Vagina (tissue), 2 donors: ENCODE results near the gene SUGCT. TPM values are rescaled to one million over a fixed set of nuclear protein-coding genes. Genes with fewer than 3 reads are reported as not detected.

Experiments used
- DNase-seq, 2 donors: peaks; one replicate each; pipeline ENCODE4 v3.0.0-alpha.2; 2017; ENCODE audit errors: extremely low spot score in 2 of 2
- H3K27ac ChIP-seq: fragments of 200-600 bp; sonication (generic); one replicate; pipeline ENCODE4 v1.5.1; 2019
- H3K27me3 ChIP-seq: fragments of 200-600 bp; sonication (generic); one replicate; pipeline ENCODE4 v1.5.1; 2019
- H3K36me3 ChIP-seq, 2 donors: fragments of 200-600 bp; sonication (generic); one replicate each; pipeline ENCODE4 v1.5.1; 2017 to 2019
- H3K4me1 ChIP-seq: fragments of 200-600 bp; sonication (generic); one replicate; pipeline ENCODE4 v1.5.1; 2019
- H3K4me3 ChIP-seq, 2 donors: fragments of 200-600 bp; sonication (generic); 1 replicate in 1 of 2; 2 replicates in 1 of 2; pipeline ENCODE4 v1.5.1; 2016 to 2019
- H3K9me3 ChIP-seq: fragments of 200-600 bp; sonication (generic); one replicate; pipeline ENCODE4 v1.5.1; 2019
- POLR2A ChIP-seq, 2 donors: fragments of 450-650 bp; IDR thresholded peaks; one replicate each; pipeline ENCODE4 v1.6.1; 2017; ENCODE audit warnings: antibody characterized with exemption in 2 of 2, mild to moderate bottlenecking in 2 of 2, moderate library complexity in 2 of 2
- POLR2AphosphoS5 ChIP-seq, 2 donors: sonication (generic); formaldehyde crosslinking; IDR thresholded peaks; one replicate each; pipeline ENCODE4 v1.9.0; 2017; ENCODE audit warnings: antibody characterized with exemption in 2 of 2, mild to moderate bottlenecking in 2 of 2, low read depth in 1 of 2; ENCODE audit not compliant: insufficient read depth in 1 of 2
- intact Hi-C: fragments of 100-400 bp; cut with DNase I; formaldehyde crosslinking; loops from one replicate; pipeline ENCODE4 v1.15.1; 2023
- total RNA-seq: library from RNA; depleted of rRNA; stranded (reverse); fragments of >200 nt; gene quantifications from one replicate; pipeline ENCODE4 v1.2.3, GENCODE V29; 2016
- TF ChIP-seq, protein P1 (sequence below), 3 experiments: fragments of 450-650 bp in 2 of 3; fragments of 200-600 bp in 1 of 3; sonication (generic) in 1 of 3; IDR thresholded peaks; one replicate each; pipeline ENCODE4 v1.5.1; 2017 to 2019; ENCODE audit warnings: antibody characterized with exemption in 3 of 3, mild to moderate bottlenecking in 2 of 3, moderate library complexity in 2 of 3

The SUGCT gene
- total RNA-seq, 1 donor from 2014 or later: 2.2 TPM

DNA sequence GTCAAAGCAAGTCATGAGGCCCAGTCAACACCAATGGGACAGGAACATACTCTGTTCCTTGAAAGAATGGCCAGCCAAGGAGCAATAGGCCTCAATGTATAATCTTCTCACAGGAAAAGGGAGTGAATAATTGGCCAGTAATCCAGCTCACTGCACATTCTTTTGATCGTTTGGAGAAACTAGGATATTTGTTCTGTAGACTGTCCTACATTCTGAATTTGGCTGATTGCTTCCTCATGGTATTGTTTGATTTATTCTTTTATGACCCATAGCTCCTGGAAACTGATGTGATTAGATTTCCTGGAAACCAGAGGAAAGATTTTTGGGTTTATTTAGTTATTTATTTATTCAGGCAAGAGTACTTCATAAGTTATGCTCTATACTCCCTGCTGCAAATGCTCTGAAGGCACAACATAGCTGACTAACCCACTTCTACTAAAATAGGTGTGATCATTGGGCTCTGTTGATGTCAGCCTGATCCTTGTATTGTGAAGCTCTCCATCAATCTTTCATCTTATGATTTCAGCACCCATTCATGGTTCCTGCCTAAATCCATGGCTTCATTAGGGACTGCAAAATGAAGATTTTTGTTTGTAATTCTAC is 745.2 kb downstream of the SUGCT start:
- no peak for TF ChIP-seq POLR2AphosphoS5 (IDR thresholded peaks at IDR 0.05; ENCODE audit: insufficient read depth in 1 of 2, low read depth in 1 of 2)
- TF ChIP-seq POLR2A (IDR thresholded peaks at IDR 0.05): no peak
- TF ChIP-seq, protein P1, sequence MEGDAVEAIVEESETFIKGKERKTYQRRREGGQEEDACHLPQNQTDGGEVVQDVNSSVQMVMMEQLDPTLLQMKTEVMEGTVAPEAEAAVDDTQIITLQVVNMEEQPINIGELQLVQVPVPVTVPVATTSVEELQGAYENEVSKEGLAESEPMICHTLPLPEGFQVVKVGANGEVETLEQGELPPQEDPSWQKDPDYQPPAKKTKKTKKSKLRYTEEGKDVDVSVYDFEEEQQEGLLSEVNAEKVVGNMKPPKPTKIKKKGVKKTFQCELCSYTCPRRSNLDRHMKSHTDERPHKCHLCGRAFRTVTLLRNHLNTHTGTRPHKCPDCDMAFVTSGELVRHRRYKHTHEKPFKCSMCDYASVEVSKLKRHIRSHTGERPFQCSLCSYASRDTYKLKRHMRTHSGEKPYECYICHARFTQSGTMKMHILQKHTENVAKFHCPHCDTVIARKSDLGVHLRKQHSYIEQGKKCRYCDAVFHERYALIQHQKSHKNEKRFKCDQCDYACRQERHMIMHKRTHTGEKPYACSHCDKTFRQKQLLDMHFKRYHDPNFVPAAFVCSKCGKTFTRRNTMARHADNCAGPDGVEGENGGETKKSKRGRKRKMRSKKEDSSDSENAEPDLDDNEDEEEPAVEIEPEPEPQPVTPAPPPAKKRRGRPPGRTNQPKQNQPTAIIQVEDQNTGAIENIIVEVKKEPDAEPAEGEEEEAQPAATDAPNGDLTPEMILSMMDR (IDR thresholded peaks at IDR 0.05): no peak
- H3K27me3 ChIP-seq: no peaks in the 10 kb centered on the region
- H3K4me1 ChIP-seq: no peaks in the 10 kb centered on the region
- no peak overlapping the region for H3K4me3 ChIP-seq
- H3K9me3 ChIP-seq: no peaks in the 10 kb centered on the region
- DNase-seq: no peak
- intact Hi-C loops: no loop called here
- H3K27ac ChIP-seq: no peak overlapping the region
- no peaks in the 10 kb centered on the region for H3K36me3 ChIP-seq

DNA sequence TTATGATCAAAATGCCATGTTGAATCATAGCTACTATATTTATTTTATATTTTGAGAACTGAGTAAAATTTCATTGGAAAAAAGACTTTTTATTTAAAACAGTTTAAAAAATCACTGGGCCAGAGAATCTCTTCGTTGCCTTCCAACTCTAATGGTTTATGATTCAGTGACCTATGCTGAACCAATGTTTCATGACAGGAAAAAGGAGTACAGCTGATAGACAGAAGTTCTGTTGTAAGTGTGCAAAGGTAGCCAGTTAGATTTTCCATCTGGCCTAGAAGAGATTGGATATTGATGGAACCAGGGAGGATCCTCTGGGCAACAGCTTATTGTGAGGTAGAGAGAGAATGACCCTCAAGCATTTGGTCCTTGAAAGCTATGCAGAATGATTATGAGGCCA is 745.8 kb downstream of the SUGCT start:
- H3K4me1 ChIP-seq: no peaks in the 10 kb centered on the region
- intact Hi-C loops: no loop called here
- H3K9me3 ChIP-seq: no peaks in the 10 kb centered on the region
- no peak for TF ChIP-seq POLR2A (IDR thresholded peaks at IDR 0.05)
- TF ChIP-seq, protein P1 (IDR thresholded peaks at IDR 0.05): no peak
- no peak for TF ChIP-seq POLR2AphosphoS5 (IDR thresholded peaks at IDR 0.05; ENCODE audit: insufficient read depth in 1 of 2, low read depth in 1 of 2)
- no peaks in the 10 kb centered on the region for H3K27me3 ChIP-seq
- no peak for DNase-seq
- no peak overlapping the region for H3K27ac ChIP-seq
- no peak overlapping the region for H3K4me3 ChIP-seq
- no peaks in the 10 kb centered on the region for H3K36me3 ChIP-seq

DNA sequence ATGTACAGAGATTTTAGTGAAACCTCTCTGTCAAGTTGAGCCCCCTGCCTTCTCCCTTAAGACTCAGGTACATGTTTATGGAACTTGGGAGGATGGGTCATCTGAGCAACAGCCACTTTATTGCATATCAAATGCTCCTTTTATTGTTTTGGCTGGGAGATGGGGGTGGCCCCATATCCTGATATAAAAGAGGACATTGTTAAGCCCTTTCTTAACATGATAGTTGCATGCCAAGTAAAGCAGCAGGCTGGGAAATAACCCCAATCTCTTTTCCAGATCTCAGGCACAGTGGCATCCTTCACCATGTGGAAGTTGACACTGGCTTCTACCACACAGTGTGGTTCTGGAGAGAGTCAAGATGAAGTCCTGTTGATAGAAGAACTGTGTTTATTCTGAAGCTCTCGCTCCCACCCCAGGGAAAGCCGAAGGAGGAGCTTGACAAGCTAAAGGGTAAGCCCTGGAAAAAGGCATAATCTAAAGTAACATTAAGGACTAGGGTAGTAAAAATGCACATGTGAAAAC is 746.7 kb downstream of the SUGCT start:
- no peak for DNase-seq
- Histone ChIP-seq H3K9me3 (no peaks in the 10 kb centered on the region), H3K27me3 (no peaks in the 10 kb centered on the region), H3K4me3 (no peak overlapping the region), H3K4me1 (no peaks in the 10 kb centered on the region), H3K36me3 (no peaks in the 10 kb centered on the region), H3K27ac (no peak overlapping the region)
- intact Hi-C loops: no loop called here
- TF ChIP-seq, protein P1 (IDR thresholded peaks at IDR 0.05): no peak
- TF ChIP-seq POLR2AphosphoS5 (IDR thresholded peaks at IDR 0.05; ENCODE audit: insufficient read depth in 1 of 2, low read depth in 1 of 2): no peak
- no peak for TF ChIP-seq POLR2A (IDR thresholded peaks at IDR 0.05)

DNA sequence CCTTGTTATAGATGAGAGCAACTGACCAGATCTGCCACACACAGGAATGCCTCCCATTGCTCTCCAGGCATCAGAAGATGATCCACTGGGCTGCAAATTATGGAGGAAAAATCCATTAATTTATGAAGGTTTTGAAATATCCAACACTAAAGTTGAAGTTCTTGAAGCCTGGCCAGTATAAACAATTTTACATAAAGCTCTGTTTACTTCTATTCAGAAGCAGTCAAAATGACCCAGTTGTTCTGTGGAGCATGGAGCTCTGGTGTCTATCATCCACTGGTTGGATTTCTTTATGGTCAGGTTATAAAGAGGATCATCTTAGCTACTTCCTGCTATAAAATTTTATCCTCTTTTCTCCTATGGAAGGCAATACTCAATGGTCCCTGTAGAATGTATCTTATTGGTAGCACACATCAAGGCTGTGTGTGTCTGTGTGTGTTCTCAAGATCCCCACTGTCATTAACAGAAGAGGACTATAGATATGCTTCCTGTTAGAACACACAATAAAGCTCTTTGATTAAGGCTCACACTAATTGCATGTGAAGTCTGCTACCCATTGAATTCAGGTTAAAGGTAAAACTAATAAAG is 747.4 kb downstream of the SUGCT start:
- H3K27me3 ChIP-seq: no peaks in the 10 kb centered on the region
- H3K4me1 ChIP-seq: no peaks in the 10 kb centered on the region
- no peak for TF ChIP-seq POLR2A (IDR thresholded peaks at IDR 0.05)
- TF ChIP-seq, protein P1 (IDR thresholded peaks at IDR 0.05): no peak
- TF ChIP-seq POLR2AphosphoS5 (IDR thresholded peaks at IDR 0.05; ENCODE audit: insufficient read depth in 1 of 2, low read depth in 1 of 2): no peak
- H3K36me3 ChIP-seq: no peaks in the 10 kb centered on the region
- H3K9me3 ChIP-seq: no peaks in the 10 kb centered on the region
- intact Hi-C loops: no loop called here
- no peak overlapping the region for H3K4me3 ChIP-seq
- DNase-seq: no peak
- H3K27ac ChIP-seq: no peak overlapping the region

DNA sequence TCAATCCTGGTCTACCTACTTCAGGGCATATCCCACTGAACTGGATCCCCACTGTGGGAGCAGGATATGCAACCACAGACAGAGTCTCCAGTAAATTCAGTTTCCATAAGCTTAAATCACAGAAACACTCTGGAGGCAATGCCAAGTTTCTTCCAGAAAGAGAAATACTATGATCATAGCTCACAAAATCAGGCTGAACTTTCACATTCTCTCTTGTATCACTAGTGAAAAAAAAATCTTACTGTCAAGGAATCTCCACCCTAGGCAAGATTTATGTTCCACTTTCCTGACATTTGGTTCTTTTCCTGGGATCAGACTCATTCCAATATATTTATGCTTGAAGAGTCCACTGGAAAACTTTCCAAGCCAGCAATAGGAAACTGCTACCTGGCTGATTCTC is 749.0 kb downstream of the SUGCT start:
- H3K36me3 ChIP-seq: no peaks in the 10 kb centered on the region
- H3K27me3 ChIP-seq: no peaks in the 10 kb centered on the region
- H3K4me1 ChIP-seq: no peaks in the 10 kb centered on the region
- TF ChIP-seq POLR2AphosphoS5 (IDR thresholded peaks at IDR 0.05; ENCODE audit: insufficient read depth in 1 of 2, low read depth in 1 of 2): no peak
- TF ChIP-seq POLR2A (IDR thresholded peaks at IDR 0.05): no peak
- TF ChIP-seq, protein P1 (IDR thresholded peaks at IDR 0.05): no peak
- no peaks in the 10 kb centered on the region for H3K9me3 ChIP-seq
- H3K4me3 ChIP-seq: no peak overlapping the region
- no peak overlapping the region for H3K27ac ChIP-seq
- intact Hi-C loops: no loop called here
- no peak for DNase-seq
